Measurements from ENCODE around the gene KRTAP19-8.

Gene KRTAP19-8, protein sequence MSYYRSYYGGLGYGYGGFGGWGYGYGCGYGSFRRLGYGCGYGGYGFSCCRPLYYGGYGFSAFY

GRCh38 chr21:31038376-31038775 is at the start of gene KRTAP19-8:
TSS of gene KRTAP19-8 (minus strand) at chr21:31038476. CDS start at chr21:31038443, 33 bp downstream.
- TF ChIP-seq, protein P1, sequence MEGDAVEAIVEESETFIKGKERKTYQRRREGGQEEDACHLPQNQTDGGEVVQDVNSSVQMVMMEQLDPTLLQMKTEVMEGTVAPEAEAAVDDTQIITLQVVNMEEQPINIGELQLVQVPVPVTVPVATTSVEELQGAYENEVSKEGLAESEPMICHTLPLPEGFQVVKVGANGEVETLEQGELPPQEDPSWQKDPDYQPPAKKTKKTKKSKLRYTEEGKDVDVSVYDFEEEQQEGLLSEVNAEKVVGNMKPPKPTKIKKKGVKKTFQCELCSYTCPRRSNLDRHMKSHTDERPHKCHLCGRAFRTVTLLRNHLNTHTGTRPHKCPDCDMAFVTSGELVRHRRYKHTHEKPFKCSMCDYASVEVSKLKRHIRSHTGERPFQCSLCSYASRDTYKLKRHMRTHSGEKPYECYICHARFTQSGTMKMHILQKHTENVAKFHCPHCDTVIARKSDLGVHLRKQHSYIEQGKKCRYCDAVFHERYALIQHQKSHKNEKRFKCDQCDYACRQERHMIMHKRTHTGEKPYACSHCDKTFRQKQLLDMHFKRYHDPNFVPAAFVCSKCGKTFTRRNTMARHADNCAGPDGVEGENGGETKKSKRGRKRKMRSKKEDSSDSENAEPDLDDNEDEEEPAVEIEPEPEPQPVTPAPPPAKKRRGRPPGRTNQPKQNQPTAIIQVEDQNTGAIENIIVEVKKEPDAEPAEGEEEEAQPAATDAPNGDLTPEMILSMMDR (IDR thresholded peaks at IDR 0.05; ENCODE audit: borderline replicate concordance, insufficient read depth, low read depth, low read length): no peak
- no peak within 1 kb of the TSS for H3K4me3 ChIP-seq (ENCODE audit: low read depth, low read length)

GRCh38 chr21:31087639-31088473 is 49.6 kb upstream of the KRTAP19-8 start:
- TF ChIP-seq, protein P1 (IDR thresholded peaks at IDR 0.05; ENCODE audit: borderline replicate concordance, insufficient read depth, low read depth, low read length): no peak
- no peak overlapping the region for H3K4me3 ChIP-seq (ENCODE audit: low read depth, low read length)

- TF ChIP-seq, protein P1 (IDR thresholded peaks at IDR 0.05; ENCODE audit: borderline replicate concordance, insufficient read depth, low read depth, low read length): no peak
- H3K4me3 ChIP-seq (ENCODE audit: low read depth, low read length): no peak overlapping the region
Observed at GRCh38 chr21:31084689-31085088, 46.4 kb upstream of the KRTAP19-8 start.

- TF ChIP-seq, protein P1 (IDR thresholded peaks at IDR 0.05; ENCODE audit: borderline replicate concordance, insufficient read depth, low read depth, low read length): no peak
- H3K4me3 ChIP-seq (ENCODE audit: low read depth, low read length): no peak overlapping the region
Observed at GRCh38 chr21:31078796-31079195, 40.5 kb upstream of the KRTAP19-8 start.

DNA sequence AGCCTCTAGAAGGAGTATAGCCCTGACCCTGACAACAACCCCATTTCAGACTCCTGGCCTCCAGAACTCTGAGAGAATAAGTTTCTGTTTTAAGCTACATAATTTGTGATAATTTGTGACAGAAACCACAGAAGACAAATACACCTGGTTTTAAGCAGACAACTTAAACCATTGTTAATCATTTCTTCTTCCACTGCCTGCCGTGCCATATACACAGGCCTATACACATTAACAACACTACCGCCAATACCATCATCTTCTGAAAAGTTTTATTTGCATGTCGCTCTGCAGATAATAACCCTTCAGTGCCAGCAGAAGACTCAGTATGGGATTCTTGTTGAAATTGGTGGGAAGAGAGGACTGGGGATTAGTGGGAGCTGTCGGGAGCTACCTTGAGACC is 39.9 kb upstream of the KRTAP19-8 start:
- TF ChIP-seq, protein P1 (IDR thresholded peaks at IDR 0.05; ENCODE audit: borderline replicate concordance, insufficient read depth, low read depth, low read length): no peak
- H3K4me3 ChIP-seq (ENCODE audit: low read depth, low read length): no peak overlapping the region

DNA sequence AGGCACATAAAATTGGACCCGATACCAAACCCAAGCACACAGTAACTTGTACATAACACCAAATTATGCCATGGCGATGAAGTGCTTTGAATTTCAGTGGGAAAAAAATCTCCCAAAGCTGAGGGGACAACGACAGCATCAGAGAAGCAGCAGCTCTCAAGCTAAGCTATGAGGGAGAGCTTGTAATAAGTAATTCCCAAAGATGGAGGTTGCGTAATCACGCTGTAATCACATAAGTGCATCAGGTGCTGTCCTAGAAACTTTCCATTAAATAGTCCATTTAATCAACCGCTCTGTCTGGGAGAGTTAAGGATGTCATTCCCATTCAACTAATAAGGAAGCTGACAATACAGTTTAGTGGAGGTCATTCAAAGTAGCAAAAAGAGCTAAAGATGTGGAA is 37.6 kb upstream of the KRTAP19-8 start:
- no peak overlapping the region for H3K4me3 ChIP-seq (ENCODE audit: low read depth, low read length)
- TF ChIP-seq, protein P1 (IDR thresholded peaks at IDR 0.05; ENCODE audit: borderline replicate concordance, insufficient read depth, low read depth, low read length): no peak

GRCh38 chr21:31072533-31072932 is 34.3 kb upstream of the KRTAP19-8 start:
- TF ChIP-seq, protein P1 (IDR thresholded peaks at IDR 0.05; ENCODE audit: borderline replicate concordance, insufficient read depth, low read depth, low read length): no peak

More at GRCh38 chr21:31072533-31072932, 34.3 kb upstream of the KRTAP19-8 start:
- no peak overlapping the region for H3K4me3 ChIP-seq (ENCODE audit: low read depth, low read length)
